SH-SY5Y (cell line): Measurements from ENCODE around the gene KATNBL1.

Experiments used
- GATA2 ChIP-seq: IDR thresholded peaks from 2 replicates; pipeline ENCODE4 v1.6.1; 2011; ENCODE audit warnings: mild to moderate bottlenecking, low read depth, low read length
- GATA3 ChIP-seq: IDR thresholded peaks from 2 replicates; pipeline ENCODE4 v1.6.1; 2011; ENCODE audit warnings: low read depth, mild to moderate bottlenecking, low read length, moderate library complexity

The KATNBL1 gene

DNA sequence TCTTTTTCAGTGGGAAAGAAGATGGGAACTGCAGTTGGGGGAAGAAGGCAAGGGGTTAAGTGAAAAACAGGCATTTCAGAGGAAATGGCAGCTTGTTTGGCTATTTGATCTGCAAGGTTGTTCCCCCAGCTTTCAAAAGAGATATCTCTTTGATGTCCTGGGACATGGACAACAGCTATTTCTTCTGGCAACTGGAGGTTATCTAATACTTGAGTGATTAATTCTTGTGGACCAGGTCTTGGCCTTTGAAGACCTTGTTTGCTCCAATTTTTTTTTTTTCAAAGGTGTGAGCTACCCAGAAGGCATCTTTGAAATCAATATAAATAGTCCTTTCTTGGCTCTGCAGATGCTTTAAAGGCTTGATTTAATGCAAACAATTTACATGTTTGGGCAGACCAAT lies 51.5 kb downstream of the KATNBL1 start:
- TF ChIP-seq GATA2 (no peak), GATA3 (no peak)

DNA sequence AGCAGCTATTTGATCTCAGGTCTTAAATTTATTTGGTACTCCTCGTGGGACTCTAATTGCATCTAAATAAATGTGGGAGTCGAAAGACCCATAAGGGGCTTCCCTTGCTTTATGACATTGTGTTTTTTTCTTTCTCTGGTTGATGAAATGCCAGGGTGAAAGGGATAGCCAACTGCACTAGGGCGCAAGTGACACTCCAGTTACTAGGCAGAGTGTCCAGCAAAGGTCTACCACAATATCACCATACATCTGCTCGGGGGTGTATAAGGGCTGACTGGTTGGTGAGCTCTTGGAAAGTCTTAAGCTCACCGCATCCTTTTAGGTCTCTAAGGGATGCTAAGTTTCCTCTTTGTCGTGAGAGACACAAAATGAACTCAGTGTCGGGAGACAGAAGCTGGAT lies 54.0 kb downstream of the KATNBL1 start:
- TF ChIP-seq GATA2 = no peak
- TF ChIP-seq GATA3 = no peak

- TF ChIP-seq GATA3 (no peak), GATA2 (no peak)
These were observed 55.1 kb downstream of the KATNBL1 start for GRCh38 chr15:34154725-34155204.

DNA sequence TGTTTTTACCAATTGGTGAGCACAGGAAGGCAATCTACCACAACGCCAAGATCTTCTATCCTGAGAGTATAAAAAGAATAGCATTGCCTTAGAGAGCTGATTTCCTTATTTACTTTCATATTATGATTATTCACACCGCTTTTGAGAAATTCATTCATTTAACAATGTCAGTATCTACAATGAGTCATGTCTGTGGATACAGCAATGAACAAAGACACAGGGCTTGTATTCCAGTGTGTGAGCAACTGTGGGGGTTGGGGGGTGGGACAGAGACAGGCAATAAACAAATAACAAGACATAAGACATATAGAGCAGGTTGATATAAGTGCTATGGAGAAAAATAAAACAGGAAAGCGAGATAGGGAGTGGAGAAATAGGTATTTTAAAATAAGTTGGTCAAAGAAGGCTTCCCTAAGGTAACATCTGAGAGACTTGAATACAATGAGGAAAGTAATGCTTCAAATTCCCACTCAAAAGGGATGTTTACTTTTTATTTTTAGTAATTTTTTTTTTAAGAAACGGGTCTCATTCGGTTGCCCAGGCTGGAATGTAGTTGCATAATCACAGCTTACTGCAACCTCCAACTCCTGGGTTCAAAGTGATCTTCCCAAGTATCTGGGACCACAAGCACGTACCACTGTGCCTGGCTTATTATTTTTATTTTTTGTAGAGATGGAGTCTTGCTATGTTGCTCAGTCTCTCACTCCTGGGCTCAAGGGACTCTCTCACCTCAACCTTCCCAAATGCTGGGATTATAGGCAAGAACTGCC lies 62.3 kb downstream of the KATNBL1 start:
- TF ChIP-seq GATA2 (no peak), GATA3 (no peak)

DNA sequence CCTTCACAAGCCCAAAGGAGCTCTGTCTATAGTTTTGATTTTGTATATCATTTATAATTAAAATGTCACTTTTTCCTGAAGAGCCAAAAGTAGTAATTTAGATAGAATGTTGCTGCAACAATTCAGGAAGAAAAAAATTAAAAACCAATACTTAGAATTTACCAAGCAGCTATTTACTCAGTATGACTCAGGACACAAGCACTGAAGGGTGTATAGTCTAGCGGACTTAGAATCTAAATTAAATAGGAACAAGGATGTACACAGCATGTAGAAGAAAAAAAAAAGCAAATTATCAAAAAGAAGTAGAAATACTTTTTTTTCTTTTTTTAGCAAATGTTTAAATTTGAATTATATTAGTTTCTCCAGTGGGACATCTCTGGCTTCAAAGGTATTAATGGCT lies 76.4 kb downstream of the KATNBL1 start:
- TF ChIP-seq GATA2 (no peak), GATA3 (no peak)

DNA sequence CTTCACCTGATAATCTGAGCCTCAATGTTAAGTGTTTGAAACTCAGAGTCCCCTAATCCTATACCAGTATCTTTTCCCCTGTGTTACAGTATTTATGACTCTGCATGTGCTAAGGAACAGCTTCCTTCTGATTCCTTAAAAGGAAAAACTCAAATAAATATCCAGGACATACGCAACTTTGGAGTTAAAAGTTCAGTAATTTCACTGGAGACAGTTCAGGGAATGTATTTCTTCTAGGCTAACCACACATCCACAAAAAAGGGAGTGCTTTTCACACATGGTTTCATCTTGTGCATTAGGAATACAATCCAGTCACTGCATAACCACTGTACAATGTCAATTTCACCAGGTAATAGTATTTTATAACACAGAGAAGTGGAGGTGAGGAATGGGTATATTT lies 77.0 kb downstream of the KATNBL1 start:
- TF ChIP-seq GATA3 (no peak), GATA2 (no peak)

DNA sequence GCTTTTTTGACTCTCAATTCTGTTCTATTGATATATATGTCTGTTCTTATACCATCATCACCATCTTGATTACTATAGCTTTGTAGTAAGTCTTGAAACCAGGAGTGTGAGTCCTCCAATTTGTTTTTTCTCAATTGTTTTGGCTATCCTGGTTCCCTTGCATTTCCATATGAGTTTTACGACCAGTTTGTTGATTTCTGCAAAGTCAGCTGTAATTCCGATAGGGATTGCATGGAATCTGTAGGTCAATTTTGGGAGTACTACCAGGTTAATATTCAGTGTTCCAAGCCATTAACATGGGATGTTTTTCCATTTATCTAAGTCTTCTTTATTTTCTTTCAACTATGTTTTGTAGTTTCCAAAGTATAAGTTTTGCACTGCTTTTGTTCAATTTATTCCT lies 81.0 kb downstream of the KATNBL1 start:
- TF ChIP-seq GATA2 (no peak), GATA3 (no peak)

- TF ChIP-seq GATA2 = no peak
- TF ChIP-seq GATA3 = no peak
These were observed 83.4 kb downstream of the KATNBL1 start for GRCh38 chr15:34126522-34126921.

DNA sequence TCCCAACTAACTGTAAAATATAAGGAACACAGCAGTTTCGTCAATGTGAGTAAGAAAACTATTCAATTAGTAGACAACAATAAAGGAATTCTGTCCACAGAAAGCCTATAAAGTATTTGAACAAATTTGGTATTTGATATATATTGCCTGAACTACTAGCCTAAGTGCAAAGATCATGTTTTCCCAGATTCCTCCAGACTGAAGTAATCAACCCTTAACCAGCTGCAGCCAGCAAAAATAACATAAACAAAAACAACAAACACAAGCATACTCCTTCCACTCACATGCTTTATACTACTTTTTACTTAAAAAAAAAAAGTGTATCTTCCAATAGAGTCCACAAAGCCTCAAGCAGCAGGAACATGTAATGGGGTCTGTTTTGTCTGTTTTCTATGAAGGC lies 84.0 kb downstream of the KATNBL1 start:
- TF ChIP-seq GATA3 (no peak), GATA2 (no peak)

GRCh38 chr15:34124651-34125050 lies 85.2 kb downstream of the KATNBL1 start:
- TF ChIP-seq GATA3 (no peak), GATA2 (no peak)

DNA sequence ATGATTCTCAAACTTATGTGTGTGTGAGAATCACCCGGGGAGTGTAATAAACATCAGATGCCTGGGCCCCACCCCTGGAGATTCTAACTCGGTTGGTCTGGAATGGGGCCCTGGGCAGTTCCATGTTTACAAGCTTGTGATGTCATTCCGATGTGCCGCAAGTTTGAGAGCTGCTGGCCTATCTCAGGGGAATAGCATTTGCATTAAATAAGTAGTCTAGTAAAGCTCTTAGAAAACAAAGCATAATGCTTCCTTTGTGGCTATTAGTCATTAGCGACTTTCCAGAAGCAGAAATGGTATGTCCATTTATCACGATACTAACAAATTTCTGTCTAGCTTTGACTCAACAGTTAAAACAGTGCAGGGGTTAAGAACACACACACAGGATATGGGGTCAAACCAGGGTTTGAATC lies 87.1 kb downstream of the KATNBL1 start:
- TF ChIP-seq GATA3 = no peak
- no peak for TF ChIP-seq GATA2

- no peak for TF ChIP-seq GATA3
- TF ChIP-seq GATA2 = no peak
These were observed 90.6 kb downstream of the KATNBL1 start for GRCh38 chr15:34119291-34119690.

DNA sequence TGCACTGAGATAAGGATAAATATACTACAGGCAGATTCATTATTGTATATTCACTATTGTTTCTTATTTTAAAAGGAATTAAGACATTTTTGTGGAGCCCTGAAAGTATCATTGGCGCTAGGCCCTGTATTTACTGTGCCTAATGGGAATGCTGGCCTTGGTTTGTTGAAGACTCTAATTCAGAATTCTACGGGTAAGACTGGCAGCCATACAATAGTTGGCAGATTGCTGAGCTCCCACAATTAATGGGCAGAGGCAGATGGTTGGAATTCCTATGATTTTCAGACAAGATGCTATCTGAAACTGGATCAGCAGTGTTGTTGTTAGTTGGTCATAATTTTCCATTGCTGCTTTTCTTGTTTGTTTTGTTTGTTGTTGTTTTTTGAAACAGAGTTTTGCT lies 93.3 kb downstream of the KATNBL1 start:
- TF ChIP-seq GATA2 = no peak
- no peak for TF ChIP-seq GATA3

GRCh38 chr15:34114739-34115138 lies 95.2 kb downstream of the KATNBL1 start:
- TF ChIP-seq GATA3 (no peak), GATA2 (no peak)

- TF ChIP-seq GATA2 (no peak), GATA3 (no peak)
These were observed 95.7 kb downstream of the KATNBL1 start for GRCh38 chr15:34114215-34114614.
